Thyroid gland (tissue), 4 donors: ENCODE results near the gene OCA2.

Source experiments
- CTCF ChIP-seq, 6 experiments: fragments of 200-600 bp in 3 of 6; fragments of 450-650 bp in 3 of 6; sonication (generic) in 3 of 6; IDR thresholded peaks; one replicate each; pipeline ENCODE4 v1.5.1; 2016 to 2019; ENCODE audit warnings: antibody characterized with exemption in 6 of 6, mild to moderate bottlenecking in 2 of 6, inconsistent platforms in 1 of 6, moderate library complexity in 1 of 6
- POLR2A ChIP-seq, 2 donors: fragments of 450-650 bp; IDR thresholded peaks; one replicate each; pipeline ENCODE4 v1.6.1; 2017; ENCODE audit warnings: antibody characterized with exemption in 2 of 2, mild to moderate bottlenecking in 2 of 2, moderate library complexity in 1 of 2

- no peak for TF ChIP-seq POLR2A (IDR thresholded peaks at IDR 0.05)
- no peak for TF ChIP-seq CTCF (IDR thresholded peaks at IDR 0.05)
Observed at GRCh38 chr15:28080386-28080785, 18.7 kb downstream of the OCA2 start.
